ENCODE measurements around the gene IRX2.

GRCh38 chr5:2738700-2739359 lies 12.6 kb downstream of the IRX2 start:
- TF ChIP-seq CTCF (IDR thresholded peaks at IDR 0.05) (no peak), POLR2A (IDR thresholded peaks at IDR 0.05) (no peak)
